Middle frontal gyrus (tissue), 1 donor: Measurements from ENCODE around the gene TBX18.

ENCODE experiments used
- DNase-seq: peaks from one replicate; pipeline ENCODE4 v3.0.0-alpha.2; 2015; ENCODE audit warnings: low spot score; ENCODE audit errors: extremely low spot score

The TBX18 gene

DNA sequence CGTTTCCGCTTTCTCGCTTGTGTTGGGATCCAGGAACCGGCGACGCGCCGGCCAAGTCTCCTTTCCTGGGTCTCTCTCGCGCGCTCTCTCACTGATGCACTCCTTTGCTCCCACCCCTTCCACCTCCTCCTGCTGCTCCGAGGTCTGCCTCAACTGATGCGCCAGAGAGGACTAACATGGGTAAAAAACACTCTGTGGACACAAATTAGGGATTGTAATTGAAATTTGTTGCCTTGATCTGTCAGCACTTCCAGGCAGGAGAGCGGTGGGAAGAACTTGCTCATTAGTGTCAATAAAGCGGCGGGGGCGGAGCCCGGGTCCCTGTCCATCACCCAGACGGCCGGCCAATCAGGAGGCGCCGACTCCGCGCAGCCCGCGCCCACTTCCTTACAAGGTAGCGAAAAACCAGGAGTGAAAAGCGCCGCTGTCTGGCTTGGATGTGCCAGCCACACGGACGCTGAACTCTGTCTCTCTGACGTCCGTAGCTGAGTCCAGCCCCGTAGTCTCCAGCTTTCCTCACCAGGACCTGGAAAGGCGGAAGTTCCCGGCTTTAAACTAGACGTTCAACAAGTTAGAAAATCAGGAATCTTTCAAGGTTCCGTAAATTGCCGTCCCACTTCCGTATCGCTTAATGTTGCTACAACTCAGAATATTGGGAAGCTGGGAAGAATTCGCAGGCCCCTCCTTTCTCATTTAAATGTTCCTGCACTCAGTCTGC lies at the start of gene TBX18:
TSS of gene TBX18 (minus strand) at position 267 of the 718 bp plus-strand sequence. CDS start 417 bp downstream, outside the sequence.
- no peak for DNase-seq

DNA sequence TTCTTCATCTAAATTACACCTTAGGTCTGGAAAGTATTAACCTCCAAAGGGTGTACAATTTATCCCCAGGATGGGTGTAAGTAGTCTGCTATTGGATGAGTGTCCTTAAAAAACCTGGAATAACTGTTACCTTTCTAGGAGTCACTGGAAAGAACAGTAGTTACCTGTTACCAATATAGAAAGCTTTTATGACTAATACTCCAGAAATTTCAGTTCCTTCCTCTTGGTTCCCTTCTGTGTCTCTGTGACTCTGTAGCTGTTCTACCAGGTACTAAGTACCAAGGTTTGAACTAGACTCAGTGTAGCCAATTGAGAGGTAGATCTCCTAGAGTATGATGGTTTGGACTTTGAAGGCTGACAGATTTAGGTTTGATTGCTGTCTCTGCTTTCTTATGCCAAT lies 47.0 kb upstream of the TBX18 start:
- no peak for DNase-seq

DNA sequence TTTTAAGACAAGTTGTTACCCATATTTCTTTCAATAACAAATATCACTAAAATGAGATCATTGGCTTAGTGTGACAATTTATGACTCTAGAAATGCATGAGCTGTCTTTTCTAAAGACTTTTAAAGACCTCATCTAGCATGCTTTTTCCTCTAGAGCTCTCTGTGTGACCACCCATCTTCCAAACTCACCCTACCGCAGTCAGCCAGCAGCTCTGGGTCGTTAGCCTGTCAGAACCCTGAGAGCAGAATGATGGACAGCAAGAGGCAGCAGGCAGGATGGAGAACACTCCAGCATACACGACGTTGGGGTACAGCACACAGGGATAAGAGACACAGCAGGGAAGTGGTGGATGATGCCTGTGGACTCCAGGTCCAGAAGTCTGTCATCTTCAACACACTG lies 45.1 kb upstream of the TBX18 start:
- no peak for DNase-seq

DNA sequence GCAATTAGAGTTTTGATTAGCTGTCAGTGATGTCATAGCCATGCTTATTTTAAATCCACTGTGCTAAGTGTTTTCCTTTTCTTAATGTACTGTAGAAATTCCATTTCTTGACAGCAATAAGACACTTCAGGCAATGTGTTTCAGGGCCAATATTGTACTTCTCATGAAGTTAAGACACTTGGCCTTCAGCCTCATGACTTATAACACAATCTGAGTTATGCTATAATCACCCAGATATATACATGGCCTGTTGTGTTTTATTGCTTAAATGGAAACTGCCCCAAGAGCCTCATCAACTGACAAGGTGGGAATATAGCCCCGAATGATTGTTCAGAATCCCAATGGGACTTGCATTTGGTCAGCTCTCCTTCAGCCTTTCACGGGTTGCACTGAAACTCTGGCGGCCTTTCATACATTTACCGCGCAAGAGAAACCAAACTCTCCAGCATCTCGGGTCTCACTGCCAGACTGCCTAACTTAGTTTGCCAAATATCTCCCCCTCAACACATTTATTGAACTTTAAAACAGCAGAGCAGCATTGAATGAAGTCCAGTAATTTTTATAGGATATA lies 44.2 kb upstream of the TBX18 start:
- no peak for DNase-seq

DNA sequence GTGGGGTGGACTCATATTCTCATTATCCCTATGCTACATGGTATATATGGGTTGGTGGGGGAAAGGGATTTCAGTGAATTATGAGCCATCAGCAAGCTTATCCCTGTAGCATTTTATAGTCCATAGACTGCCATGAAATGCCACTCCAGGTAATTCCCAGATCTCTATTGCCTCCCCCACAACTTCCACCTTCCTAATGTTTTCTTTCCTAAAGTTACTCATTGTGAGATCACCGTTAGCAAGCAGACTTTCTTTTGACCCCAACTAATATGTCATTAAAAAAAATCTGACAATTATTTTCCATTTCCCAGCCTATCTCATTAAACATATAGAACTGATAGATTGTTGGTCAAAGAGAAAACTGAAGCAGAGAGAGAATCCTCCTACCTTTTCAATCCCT lies 40.7 kb upstream of the TBX18 start:
- DNase-seq, result no peak

DNA sequence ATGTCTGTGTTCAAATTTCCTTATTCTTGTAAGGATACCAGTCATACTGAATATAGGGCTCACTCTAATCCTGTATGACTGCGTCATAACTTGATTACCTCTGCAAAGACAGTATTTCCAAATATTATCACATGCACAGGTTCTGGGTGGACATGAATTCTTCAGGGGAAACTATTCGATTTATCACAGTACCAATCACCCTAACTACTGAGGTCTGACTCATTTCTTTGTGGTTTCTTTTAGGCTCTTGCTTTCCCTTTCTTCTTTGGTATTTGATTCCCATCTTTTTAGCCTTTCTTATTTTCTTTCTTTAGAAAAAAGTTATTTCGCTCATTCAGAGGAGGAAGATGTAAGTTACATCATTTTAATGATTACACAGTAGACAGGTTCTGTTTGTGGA lies 40.3 kb upstream of the TBX18 start:
- DNase-seq, result no peak

DNA sequence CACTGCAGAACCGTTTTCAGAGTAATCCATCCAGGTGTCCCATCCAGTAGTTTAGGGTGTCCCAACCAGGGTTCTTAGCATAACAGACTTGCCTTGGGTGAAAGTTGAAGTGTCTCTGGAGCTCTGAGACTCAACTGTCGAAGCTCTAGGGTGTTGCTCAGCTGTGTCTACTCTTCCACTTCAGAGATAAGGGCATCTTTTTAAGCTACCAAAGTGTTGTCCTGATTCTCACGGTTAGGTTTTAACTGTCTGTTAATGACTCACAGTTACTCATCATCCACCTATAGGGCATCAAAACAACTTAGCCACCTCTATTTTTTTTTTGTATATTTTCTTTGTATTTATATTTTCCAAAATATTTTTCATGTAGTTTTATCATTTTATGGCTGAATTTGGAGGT lies 36.9 kb upstream of the TBX18 start:
- DNase-seq, result no peak

DNA sequence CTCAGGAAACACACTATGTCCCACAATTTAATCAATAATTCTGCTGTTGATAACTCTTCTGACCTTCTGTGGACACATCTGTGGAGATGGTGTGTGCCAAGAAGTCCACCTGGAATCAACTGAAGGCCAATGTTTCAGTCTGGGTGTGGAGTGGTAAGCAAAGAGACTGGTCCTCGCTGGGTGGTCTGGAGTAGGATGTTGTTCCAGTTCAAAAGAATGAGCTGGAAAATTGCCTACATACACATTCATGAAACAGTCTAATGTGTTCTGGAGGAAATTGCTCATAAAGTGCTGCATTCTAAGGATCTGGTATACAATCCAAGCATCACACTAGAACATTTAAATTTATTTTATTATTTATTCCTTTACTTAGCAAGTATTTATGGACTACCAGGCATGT lies 33.9 kb upstream of the TBX18 start:
- no peak for DNase-seq

DNA sequence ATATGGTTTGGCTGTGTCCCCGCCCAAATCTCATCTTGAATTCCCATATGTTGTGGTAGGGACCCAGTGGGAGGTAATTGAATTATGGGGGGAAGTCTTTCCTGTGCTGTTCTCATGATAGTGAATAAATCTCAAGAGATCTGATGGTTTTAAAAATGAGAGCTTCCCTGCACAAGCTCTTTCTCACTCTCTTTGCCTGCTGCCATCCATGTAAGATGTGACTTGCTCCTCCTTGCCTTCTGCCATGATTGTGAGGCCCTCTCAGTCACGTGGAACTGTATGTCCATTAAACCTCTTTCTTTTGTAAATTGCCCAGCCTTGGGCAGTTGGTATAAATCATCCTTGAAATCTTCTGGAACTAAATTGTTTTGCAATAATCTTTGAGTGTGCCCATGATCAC lies 31.9 kb upstream of the TBX18 start:
- no peak for DNase-seq

DNA sequence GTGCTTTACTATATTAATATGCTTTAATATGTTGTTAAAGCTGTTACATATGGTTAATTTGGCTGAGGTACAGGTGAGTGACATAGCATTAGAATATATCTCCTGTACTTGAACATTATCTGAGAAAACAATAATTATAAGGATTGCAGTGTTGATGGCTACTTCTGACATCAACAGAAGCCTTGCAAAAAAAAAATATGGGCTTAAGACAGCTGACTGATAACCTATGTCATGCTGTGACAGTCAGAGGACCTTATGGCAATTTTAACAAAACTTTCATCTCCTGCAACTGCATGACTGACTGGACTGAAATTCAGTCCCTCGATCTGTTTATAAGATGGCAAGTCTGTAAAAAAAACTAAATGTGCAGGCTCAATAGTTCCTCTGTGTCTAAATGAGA lies 27.5 kb upstream of the TBX18 start:
- DNase-seq, result no peak

DNA sequence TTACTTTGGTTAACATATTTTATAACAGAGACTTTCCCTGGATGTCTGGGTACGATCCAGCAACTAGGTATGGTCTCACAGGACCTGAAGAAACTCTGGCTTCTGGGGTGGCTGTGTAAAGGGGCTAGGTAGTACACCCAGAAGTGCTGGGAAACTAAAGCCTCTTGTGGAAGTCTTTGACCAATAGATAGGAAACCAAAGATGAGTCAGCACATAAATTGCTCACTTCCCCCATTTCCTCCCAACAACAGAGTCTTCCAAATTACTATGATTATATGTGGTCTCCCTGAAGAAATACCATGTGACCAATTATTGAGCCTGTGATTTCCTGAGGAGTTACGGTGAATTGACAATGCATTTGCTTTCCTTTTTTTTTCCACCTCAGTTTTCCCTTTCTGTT lies 26.8 kb upstream of the TBX18 start:
- DNase-seq, result no peak

DNA sequence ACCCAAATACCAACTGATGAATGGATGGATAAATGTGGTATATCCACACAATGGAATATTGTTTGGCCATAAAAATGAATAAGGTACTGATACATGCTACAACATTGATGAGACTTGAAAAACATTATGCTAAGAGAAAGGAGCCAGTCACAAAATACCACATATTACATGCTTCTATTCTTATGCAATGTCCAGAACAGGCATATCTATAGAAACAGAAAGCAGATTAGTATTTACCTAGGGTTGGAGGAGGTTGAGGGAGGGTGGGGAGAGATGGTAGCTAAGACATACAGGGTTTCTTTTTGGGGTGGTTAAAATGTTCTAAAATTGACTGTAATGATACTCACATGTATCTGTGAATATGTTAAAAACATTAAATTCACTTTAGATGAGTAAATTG lies 24.8 kb upstream of the TBX18 start:
- no peak for DNase-seq

DNA sequence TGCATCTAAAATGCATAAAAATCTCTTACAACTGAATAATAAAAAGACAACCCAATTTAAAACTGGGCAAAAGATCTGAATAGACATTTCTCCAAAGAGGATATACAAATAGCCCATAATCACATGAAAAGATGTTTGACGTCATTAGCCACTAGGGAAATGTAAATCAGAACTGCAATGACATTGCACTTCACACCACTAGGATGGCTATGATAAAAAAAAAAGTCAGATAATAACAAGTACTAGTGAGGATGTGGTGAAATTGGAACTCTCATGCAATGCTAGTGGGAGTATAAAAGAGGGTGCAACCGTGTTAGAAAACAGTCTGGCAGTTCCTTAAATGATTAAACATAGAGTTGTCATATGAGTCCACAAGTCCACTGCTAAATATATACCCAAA lies 24.3 kb upstream of the TBX18 start:
- no peak for DNase-seq

DNA sequence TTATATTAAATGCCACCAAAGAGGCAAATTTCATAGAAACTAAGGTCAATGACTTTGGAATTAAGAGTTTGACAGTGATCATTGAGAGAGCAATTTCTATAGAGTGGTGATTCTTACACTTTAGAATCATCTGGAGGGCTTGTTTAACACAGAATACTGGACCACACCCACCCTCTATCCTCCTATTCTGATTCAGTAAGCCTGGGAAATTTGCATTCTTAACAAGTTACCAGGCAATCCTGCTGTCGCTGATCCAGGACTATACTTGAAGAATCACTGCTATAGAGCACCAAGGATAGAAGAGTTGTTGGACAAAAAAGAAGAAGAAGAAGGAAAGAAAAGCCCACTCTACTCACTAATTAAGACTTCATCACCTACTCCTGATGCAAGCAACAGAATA lies 21.3 kb upstream of the TBX18 start:
- DNase-seq, result no peak

DNA sequence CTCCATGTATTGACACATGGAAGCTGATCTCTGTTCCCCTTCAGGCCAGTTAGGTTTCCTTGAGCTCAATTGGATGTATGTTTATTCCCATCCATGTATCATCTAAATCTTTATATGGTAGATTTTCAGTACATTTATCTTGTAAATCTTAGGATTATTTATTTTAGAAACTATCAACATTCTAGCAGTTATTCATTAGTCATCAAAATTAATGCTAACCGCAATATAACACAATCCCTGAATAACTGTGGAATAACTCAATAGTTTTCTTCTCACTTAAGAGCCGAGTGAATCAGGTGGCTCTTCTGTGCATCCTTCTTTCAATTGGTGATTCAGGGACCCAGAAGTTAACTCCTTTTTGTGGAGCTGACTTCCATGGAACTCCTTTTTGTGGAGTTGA lies 15.5 kb upstream of the TBX18 start:
- DNase-seq, result no peak

DNA sequence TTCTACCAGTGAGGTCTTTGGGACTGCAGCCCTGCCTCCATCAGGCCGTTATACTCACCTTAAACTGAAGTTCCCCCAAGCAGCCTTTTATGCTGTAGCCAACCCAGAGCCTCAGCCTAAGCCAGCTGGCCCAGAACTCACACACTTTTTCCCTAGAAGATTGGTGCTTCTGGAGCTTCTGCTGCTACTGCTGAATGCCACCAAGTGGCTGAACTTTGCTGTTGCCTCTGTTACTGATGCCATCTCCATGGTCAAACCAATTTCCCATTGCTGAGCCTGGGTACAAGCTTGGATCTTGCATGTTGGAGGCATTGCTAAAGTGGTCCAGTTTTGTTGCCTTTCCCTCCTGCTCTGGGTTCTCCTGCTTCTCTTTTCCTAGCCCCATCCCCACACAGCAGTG lies 15.0 kb upstream of the TBX18 start:
- no peak for DNase-seq

DNA sequence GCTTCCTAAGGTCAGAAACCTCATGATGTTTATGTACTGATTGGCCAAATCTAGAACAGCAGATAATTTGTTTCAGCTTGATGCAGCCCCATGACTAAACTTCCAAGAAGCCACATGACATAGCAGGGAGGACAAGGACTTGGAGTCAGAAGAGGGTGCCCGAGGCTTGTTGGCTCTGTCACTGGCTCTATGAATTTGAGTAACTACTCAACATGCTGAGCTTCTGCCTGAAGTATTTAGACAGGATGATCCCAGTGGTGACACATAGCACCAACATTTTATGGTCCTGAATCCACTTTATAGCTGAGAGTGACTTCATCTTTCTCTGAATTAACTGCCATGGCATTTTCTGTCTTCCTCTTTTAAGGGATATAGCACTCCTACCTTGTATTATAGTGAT lies 13.5 kb upstream of the TBX18 start:
- no peak for DNase-seq

DNA sequence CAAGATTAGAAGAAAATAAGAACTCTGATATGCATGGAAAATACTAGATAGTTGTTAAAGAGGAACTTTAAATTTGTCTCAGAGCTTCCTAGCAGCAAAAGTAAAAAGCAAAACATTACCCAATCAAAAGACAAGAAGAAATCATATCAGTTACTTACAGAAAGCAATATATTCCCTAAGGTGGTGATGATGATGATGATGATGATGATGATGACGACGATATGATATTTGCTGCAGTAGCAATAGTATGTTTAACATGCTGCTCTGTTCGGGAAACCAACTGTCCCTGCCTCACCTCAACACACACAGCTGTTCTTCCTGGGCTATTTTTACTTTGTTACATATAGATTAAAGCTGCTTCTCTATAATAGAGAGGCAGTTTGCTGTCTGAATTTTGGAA lies 12.0 kb upstream of the TBX18 start:
- DNase-seq, result no peak

DNA sequence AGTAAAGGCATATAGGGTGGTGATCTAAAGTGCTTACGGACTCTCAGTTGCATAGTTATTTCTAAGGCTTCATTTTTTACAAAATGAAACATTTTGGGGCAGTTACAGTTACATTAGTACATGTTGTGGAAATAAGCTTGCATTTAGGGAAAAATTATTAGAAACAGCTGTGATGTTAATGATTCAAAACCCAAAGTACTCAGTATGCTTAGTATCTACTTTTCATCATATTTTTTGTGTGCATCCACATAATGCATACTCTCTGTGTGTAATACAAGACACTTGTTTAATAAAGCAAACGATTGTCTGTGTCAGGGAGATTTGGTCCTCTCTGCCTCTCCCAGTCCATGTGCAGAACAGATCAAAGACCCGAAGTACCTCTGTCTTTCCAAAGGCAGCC lies 11.4 kb upstream of the TBX18 start:
- DNase-seq, result no peak

DNA sequence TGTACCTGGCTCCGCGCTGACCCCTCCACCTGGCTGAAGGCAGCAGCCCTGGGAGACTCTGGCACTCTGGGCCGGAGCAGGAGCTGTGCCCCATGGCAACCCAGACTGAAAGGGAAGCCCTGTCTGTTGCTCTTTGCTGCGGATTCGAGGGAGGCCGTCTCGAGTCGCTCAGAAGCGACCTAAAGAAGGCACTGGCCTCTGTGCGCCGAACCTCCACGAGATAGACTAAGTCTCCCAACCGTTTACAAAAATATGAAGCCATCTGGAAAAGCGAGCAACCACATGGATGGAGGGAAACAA lies 10.5 kb upstream of the TBX18 start:
- DNase-seq, result no peak

DNA sequence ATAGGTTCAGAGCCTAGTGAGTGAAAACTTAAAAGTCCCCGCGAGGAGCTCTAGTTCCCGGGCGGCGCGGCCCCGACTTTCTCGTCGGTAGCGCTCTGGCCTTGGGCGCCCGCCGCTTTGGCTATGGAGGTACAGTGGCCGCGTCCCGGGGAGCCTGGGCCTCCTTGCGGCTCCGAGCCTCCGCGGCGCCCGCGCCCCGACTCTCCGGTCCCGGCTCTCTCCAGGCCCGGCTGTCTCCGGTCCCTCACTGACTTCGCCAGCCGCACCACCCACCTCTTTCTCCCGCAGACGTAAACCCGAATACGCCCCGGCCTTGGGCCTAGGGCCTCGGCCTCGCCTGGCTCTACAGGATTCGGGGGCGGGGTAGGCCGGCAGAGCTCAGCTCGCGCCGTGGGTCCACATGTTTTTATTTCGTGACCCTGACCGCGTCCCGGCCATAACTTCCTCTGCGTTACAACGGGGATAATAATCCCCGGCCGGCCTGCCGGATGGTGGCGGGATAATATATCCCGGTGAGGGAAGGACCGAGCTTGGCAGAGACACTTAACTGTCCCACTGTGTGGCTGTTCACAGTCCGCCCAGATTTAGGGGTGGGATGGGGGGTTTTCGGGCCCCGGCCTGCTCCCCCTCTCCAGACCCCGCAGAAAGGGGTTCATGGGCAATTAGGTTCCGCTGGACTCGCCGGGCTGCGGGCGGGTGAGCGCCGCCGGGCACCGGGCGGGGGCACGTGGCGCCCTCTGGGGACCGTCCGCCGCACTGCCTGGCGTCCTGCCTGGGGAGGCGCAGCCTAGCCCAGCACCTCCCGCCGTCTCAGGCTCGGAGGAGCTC lies 10.0 kb upstream of the TBX18 start:
- DNase-seq, result no peak

DNA sequence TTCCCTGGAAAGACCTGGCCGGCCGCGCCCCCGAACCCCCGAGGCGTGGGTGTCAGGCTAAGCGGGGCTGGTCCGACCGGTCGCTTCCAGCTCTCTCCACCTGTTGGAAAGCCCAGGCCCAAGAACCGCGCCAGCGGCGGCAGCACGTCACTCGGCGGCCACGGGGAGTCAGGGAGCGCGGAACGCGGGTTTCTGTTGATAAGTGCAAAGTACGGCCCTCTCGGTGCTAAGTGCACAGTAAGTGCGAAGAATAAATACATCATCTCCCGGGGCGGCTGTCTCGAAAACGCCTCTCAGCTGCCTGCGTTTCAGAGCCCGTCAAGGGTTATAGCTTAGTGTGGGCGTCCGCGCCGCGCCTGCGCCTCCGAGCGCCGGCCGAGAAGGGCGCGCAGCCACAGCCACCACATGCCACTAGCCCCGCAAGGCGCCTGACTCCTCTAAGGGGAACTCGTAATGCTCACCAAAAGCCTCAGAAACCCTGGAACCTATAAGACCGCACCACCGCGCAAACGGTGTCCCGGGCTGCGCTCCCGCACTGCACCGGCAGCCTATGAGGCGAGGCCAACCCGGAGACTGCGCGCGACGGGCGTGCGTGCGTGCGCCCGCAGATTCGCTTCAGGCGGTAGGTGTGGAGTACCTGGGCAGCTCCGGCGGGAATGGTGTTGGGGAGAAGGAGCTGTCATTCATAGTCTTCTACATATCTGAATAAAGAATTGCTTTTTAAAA lies 9.2 kb upstream of the TBX18 start:
- DNase-seq, result no peak
